SHP77 (cell line): ENCODE measurements around the gene AGTPBP1.
A peak's percentile ranks its signal among the peaks of the same experiment; 100 is the strongest.

Experiments
- DNase-seq, 2 experiments: peaks; one replicate each; lab custom pipeline; 2025; lab: John Stamatoyannopoulos, UW

Gene AGTPBP1

DNA sequence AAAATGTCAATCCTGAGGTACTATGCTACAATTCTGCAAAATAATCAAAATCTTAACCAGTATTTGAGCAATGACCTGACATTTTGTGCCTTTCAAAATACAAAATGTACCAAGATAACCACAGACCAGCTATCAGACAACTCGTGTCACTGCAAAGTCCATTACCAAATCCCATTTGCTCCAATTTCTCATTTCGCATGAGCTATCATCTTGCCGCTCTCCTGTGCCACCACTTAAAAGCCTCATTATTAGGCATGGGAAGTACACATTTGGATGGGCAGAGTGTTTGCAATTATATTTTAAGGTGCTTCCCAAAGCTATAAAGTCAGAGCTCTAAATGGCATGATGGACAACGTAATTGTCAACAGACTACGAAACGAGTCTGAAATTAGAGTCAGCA is 205.2 kb downstream of the AGTPBP1 start:
- DNase-seq: no peak

DNA sequence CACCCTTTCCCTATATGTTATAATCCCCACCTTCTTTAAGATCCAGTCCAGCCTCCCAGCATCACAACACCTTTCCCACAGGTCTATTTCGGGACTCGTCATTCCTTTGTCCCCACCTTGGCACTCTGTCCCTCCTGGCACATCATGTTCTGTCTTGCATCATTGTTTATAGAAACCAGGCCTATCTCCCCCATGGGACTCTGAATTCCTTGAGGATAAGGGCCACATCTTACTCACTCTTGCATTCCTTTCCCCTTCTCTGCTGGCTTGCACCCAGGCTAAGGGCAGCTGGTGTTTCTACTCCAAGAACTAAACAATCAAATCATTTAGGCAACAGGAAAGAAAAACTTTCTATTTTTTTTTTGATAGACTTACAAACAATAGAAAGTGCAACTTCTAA is 205.7 kb downstream of the AGTPBP1 start:
- no peak for DNase-seq

DNA sequence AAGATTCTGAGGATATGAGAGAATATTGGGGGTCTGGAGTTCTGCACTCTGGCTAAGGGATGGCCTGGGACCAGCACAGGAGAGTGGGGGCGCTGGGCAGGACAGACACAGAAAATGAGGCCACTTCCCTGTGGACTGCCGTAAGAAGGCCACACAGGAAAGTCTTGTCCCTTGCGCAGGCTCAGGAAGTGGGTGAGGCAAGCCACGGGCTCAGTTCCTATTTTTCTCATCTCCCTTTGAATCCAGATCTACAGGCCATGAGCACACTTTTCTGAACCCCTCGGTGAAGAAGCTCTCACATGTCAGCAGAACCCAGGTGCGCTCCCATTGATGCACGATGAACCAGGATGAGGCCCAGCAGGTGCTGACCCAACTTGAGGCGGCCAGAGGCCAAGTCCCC is 207.4 kb downstream of the AGTPBP1 start:
- no peak for DNase-seq

DNA sequence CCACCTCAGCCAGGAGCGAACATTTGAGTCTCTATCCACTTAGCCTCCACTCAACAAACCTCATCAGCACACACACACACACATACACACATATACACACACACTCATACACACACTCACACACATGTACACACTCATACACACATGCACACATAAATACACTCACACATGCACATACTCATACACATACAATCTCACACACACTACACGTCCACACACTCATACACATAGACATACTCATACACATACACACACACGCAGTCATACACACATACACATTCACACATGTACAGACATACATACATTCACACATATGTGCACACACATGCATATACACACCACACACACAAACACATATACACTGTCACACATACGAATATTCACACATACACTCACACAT is 208.2 kb downstream of the AGTPBP1 start:
- no peak for DNase-seq

DNA sequence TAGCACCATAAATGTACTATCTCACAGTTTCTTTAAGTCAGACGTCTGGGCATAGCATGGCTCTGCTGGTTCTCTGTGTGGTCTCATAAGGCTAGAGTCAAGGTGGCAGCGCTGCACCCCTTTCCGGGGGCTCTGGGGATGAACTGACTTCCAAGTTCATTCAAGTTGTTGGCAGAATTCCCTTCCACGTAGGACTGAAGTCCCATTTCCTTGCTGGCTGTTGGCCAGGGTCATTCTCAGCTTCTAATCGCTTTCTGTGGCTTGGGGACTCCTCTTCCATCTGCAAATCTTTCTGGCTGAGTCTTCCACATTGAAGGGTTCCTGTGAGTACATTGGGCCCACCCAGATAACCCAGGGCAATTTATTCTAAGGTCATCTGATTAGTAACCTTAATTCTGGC is 211.0 kb downstream of the AGTPBP1 start:
- DNase-seq: no peak

DNA sequence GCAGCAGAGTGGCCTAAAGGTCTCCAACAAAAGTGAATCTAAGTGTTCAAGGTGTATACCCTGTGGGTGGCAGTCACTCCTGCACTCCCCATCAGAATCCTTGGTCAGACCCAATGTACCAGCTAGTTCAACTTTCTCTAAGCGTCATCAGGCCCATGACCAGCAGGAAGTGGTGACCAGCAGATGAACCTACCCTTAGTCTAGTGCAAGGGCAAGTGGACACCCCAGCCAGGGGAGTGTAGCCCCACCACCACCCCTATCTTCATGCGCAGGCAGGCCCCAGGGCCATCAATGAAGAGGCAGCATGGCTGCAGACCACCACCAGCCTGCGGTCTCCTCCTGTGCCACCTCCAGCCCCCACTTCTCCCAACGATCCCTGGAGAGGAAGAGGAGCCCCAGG is 213.1 kb downstream of the AGTPBP1 start:
- DNase-seq: no peak

DNA sequence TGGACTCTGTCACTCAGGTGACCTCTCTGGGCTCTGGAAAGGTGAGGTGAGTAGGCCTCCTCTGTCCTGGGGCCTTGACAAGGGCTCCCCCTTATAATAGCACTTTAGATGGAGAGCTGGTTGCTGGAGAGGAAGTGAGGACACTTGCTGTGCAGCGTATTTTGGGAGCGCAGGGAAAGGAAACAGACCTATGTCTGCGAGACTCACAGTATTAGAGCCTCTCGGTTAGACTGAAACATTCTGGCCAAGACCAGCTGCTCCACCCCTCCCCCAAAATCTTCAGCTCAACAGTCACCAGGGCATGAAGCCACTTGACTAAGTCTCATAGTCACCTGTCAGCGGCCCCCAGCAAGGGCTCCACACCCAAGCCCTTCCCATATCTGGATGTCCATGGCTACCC is 213.6 kb downstream of the AGTPBP1 start:
- no peak for DNase-seq

DNA sequence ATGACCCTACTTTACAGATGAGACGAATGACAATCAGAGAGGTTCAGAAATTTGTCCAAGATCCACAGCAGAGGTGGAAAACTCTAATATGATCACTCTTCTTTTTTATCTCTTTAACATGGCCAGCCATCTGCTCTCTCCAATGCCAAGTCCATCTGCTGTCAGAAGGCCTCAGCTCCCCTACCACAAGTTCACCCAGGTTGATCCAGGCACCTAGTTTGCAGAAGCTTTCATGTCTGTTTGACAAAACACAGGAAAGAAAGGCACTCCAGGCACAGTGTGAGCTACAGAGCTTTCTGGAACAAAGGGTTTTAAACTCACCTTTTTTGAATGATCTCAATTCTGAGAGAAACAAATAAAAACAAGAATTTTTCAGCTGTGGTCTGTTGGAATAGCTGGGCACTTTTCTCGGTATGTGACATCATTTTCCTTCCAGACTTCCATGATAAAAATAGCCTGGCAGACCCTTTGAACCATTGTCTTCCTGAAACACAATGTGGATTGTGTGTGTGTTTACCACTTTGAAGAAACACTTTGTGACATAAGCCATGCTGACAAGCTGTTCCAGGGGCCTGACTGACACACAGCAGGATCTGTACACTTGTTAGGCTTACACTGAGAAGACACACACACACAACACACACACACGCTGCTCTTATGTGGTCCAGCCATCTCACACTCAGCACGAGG is 214.3 kb downstream of the AGTPBP1 start:
- no peak for DNase-seq

DNA sequence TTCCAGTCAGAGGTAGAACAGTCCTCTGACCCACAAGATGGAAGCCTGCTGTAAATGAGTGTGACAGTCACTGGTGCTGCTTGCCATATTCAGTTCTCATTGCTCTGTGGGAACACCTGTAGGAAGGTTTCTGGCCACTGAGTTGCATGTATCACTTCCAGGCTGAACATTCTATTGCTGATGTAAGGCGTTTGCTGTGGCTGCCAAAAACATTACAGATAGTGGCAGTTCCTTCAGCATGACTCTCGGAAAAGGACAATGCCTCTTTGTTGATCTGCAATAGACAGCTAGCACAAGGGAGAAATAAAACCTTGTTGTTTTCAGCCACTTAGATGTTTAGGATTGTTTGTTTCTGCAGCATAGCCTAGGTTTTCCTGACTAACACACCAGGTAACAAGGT is 217.2 kb downstream of the AGTPBP1 start:
- no peak for DNase-seq

DNA sequence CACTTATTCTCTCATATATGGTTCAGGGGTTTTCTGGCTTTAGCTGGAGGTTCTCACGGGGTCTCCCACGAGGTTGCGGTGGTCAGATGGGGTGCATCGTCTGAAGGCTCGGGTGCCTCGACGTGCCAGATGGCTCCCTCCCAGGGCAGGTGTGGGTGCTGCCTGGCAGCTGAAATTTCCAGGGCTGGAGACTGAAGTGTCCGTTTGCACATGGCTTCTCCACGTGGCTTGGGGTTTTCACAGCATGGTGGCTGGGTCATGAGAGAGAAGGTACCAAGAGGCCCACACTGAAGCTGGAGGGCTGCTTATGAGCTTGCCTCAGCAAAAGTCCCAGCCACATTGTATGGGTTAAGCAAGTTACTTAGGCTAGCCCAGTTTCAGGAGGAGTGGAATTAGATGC is 218.6 kb downstream of the AGTPBP1 start:
- no peak for DNase-seq

DNA sequence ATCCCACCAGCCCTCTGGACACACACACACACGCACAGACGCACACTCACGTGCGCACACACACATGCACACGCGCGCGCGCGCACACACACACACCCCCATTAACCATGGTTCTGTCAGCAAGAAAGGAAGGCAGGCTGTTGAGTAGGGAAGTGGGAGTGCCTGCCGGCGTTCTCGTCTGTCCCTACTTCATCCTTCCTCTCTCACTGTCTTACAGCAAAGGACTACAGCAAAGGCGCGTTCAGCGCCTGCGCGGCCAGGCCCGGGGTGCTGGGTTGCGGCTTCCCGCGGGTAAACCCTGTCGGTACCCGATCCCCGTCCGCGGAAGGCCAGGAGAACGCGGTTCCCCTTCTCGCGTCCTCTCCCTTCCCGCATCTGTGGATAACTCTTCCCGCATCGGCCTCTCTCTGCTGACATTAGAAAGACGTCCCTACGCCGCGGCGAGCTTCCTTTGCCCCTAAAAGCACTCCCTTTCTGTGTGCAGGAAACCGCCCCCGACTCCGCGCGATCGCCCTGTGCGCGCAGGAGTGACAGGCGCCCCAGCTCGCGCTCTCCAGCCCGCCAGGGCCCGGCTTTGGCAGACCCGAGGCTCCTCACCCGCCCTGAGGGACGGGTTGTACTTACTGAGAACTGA is 219.2 kb downstream of the AGTPBP1 start:
- no peak for DNase-seq

DNA sequence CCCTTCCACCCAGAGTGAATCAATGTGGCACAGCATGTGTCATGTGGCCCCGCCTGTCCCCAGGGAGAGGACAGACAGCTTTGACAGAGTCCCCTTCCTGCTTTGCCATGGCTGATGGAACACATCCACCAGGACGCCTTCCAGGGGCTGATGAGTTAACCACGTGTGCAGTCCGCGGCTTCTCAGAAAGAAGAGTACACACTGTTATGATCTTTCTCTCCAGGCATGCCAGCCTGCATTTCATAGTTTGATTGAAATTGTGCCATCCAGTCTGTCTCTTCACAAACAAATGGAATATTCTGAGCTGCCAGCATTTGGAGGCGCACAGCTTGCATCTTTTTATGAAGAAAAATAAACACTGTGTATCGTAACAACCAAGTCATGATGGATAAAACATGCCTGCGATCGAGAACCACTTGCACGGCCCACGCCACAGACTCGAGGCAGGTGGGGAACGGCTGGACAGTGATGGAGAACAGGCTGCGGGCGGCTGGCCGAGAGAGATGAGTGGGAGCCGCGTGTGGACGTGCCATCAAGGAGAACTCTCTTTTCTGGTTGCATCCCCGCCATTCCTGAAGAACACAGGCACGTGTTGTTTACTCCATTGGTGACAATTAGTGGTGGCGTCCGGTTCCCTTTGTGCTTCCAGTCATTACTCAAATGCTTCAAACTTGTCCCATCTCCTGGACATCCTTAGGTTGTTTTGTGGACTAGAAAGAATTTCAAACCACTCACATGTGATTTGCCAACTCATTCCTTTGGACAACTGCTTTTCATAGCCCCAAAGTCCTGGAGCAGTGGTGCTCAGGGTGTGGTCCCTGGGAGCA is 220.2 kb downstream of the AGTPBP1 start:
- DNase-seq: no peak

DNA sequence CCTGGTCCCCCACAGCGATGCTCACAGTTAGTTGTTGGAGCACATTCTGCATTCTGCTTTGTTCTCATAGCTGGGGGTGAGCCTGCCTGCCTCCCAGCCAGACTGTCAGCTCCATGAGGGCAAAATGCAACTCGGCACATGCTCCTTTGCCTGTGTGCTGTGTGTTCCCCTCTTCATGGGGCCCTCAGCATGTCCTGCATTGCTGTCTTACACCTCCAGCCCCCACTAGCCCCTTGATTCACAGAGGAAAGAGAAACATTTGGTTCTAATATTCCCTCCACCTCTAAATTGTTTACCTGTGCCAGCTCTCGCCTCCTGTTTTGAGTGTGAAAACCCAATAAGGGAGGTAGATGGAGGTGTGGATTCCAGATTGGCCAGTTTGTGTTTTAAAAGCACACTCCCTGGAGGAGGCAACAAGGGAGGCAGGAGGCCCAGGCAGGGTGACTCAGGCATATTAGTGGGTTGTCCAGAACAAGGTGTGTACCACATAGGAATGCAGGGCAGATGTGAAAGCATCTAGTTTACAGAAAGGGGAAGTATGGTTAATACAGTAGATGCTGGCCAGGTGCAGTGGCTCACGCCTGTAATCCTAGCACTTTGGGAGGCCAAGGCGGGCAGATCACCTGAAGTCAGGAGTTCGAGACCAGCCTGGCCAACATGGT is 224.6 kb downstream of the AGTPBP1 start:
- DNase-seq: no peak

DNA sequence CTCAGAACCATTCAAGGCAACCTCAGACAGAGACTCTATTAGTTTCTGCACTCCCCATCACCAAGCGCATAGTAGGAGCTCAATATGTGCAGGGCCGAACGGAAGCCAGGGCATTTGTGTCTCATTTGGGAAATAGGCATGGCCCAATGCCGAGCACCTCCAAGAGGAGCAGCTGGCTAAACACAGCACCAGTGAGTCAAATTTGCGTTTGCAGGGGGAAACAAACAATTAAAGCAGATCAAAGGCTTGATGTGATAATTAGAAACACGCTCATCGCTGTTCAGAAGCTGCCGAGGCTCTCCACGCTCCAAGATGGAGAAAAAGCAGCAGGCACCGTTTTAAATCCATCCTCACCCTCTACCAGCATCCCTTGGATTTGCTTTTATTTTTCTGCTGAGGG is 225.3 kb downstream of the AGTPBP1 start:
- peak in 1 of 2 experiments; percentile 25 for DNase-seq

DNA sequence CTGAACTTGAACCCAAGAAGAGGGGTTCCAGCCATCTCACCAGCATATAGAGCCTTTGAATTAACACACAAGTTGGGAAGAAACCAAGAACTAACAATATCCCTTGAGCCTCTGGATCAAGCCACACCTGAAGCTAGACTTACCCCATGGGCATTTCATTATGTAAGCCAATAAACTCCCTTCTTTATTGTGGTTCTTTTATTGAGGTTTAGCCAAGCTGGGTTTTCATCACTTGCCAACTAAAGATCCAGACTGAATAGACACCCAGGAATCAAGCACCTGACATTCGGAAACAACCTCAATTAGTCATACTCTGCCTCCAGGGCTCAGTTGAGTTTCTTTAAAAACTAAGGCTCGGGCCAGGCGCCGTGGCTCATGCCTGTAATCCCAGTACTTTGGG is 226.7 kb downstream of the AGTPBP1 start:
- DNase-seq: no peak

DNA sequence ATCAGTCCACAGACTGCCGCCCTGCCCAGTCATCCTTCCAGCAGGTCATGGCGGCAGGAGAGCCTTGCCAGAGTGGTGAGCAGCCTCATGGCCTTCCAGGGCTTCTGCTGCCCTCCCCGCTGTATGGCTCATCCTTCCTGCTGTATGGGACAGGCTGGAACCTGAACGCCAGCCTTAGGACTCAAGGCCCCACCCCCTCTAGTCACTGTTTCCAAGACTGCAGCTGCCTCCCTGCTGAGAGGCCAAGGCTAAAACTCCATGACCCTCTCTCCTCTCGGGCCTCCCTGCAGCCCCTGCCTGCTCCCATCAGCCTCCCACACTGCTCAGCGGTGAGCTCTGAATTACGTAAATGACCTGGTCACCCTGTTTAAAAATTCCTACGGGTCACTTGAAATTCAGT is 227.5 kb downstream of the AGTPBP1 start:
- DNase-seq: peak in 1 of 2 experiments; percentile 1

DNA sequence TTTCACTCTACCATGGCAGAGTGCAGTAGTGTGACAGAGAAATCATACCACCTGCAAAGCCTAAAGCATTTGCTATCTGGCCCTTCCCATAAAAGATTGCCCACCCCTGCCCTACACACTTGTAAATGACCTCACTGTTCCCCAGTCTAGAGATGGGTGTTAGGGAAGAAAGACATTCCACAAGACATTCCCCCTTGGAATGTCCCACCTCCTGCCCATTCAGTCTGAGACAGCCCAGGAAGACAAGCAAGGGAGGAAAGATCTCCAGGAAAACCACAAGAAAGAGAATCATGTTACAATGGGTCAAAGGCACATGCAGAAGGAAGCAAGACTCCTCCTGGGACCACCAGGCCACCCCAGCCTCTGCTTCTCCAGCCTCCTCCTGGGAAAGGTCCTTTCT is 230.0 kb downstream of the AGTPBP1 start:
- no peak for DNase-seq

DNA sequence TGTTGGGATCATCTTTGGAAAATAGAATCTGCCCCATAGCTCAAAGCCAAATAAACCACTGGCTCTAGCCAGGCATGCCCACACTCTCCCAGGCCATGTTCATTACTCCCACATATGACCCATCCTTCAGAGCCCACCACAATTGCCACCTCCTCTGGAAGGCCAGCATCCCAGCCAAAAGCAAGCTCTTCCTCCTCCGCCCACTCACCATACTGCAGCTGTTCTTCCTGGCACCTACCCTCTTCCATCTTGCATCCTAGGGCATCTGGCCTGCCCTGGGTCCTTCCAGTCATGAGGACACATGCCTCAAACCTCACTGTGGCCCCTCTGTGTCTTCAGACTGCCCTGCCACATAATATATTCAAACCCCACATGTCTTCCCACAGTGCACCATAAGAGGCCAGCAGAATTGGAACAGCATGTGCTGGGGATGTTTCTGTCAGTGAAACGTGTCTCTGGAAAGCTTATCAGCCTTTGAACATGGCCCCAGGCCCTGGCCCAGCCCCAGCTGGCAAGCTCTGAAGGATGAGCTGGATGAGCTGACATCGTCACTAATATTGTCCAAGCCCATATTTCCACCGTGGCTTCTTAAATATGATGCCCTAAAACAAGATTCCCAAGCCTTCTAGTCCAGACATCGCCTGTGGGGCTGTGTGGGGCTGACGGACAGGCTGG is 230.8 kb downstream of the AGTPBP1 start:
- no peak for DNase-seq

DNA sequence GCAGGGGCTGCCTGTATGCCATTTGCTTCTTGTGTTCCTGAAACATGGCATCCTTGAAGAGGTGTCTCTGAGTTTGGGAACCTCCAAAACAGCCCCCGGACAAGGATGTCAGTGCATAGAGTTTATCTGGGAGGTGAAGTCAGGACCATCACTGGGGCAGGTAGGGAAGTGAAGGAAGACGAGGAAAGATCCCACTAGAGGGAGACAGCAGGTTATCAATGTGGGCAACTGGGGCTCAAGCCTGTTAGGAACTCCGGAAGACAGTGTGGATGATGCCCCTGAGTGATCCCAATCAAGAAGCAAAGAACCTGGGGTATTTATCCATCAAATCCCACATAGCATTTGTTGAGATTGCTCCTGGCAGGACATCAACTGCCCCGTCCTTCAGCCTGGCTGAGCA is 233.1 kb downstream of the AGTPBP1 start:
- peak in 1 of 2 experiments; percentile 1 for DNase-seq

DNA sequence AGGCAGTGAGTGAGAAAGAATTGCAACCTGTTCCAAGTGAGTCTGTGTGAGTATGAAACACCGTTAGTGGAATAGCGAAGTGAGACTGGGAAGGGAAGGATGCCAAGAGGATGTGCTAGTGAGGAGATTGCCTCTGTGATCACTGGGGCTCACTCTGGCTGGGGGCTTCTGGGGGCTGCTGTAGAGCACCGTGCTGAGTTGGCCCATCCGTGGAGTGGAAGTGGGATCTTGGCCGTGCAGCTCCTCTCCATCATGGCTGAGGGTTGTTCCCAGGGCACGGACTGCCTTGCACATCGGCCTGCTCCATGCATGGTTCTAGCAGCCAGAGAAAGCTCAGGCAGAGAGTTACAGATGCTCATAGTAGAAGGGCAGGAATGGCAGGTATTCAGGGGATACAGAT is 236.1 kb downstream of the AGTPBP1 start:
- DNase-seq: no peak

DNA sequence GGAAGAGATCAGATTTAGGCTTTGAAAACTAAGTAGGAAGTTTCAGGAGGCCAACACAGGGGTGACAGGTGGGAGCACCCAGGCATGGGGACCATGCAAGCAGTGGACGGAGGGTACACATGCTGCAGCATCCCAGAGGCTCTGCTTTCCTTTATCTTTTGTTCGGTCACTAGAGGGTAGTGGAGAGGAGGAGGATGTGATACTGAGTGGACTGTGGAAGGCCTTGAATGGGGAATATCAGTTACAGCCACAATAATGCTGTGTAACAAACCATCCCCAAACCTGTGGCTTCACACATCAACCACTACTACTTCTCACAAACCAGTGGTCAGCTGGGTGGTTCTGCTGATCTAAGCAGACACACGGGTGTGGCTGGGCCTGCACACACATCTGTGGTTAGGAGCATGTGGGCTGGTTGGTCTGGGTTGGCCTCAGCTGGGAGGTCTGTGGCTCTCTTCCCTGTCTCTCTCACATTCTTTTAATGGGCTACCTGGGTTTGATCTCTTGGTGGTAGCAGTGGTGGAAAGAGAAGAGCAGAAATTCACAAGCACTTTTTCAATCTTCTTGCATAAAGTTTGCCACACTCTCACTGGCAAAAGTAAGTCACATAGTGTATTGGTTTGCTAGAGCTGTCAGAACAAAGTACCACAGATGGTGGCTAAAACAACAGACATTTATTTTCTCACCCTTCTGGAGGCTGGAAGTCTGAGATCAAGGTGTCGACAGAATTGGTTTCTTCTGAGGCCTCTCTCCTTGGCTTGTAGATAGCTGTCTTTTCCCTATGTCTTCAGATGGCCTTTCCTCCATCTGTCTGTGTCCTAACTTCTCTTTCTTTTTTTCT is 238.7 kb downstream of the AGTPBP1 start:
- DNase-seq: no peak
